Thoracic aorta (tissue), 2 donors: ENCODE data around the gene TMEM14C. TPM values are rescaled to one million over a fixed set of nuclear protein-coding genes. Genes with fewer than 3 reads are reported as not detected.

ENCODE experiments used
- ATAC-seq: fragments of 150-250 bp; one replicate; pipeline ENCODE4 v1.8.0; 2017; ENCODE audit warnings: low read depth; ENCODE audit not compliant: insufficient number of reproducible peaks, low FRiP score
- DNase-seq: peaks from one replicate; pipeline ENCODE4 v3.0.0-alpha.2; 2020; ENCODE audit warnings: low spot score
- H3K27ac ChIP-seq, 2 donors: fragments of 200-600 bp; sonication (generic); 1 replicate in 1 of 2; 2 replicates in 1 of 2; pipeline ENCODE4 v1.5.1; 2016; ENCODE audit warnings: mild to moderate bottlenecking in 2 of 2, moderate library complexity in 2 of 2
- H3K27me3 ChIP-seq: fragments of 200-600 bp; sonication (generic); replicated peaks from 2 replicates; pipeline ENCODE4 v1.6.0; 2016; ENCODE audit warnings: mild to moderate bottlenecking; ENCODE audit not compliant: insufficient read depth
- H3K36me3 ChIP-seq: fragments of 200-600 bp; sonication (generic); one replicate; pipeline ENCODE4 v1.5.1; 2016
- H3K4me1 ChIP-seq, 2 donors: fragments of 200-600 bp; sonication (generic); 1 replicate in 1 of 2; 2 replicates in 1 of 2; pipeline versions ENCODE4 v1.5.1 to v1.6.0; 2016; ENCODE audit warnings: low read depth in 2 of 2, mild to moderate bottlenecking in 1 of 2; ENCODE audit not compliant: control insufficient read depth in 1 of 2
- H3K4me3 ChIP-seq: fragments of 200-600 bp; sonication (generic); 2 replicates; pipeline ENCODE4 v1.5.1; 2016; ENCODE audit warnings: mild to moderate bottlenecking
- H3K9me3 ChIP-seq: fragments of 200-600 bp; sonication (generic); 2 replicates; pipeline ENCODE4 v1.5.1; 2016
- CTCF ChIP-seq: fragments of 200-600 bp; sonication (generic); IDR thresholded peaks from one replicate; pipeline ENCODE4 v1.5.1; 2019; ENCODE audit warnings: antibody characterized with exemption
- total RNA-seq, 2 donors: library from RNA; depleted of rRNA; stranded (reverse); fragments of >200 nt; gene quantifications; one replicate each; pipeline versions ENCODE4 v1.1.0 to v1.2.3, GENCODE V29; 2016

Gene TMEM14C
- 100 to 1,000 TPM in 1 of 2 donors, 10 to 100 TPM in 1; 72.9 to 129 TPM for total RNA-seq

DNA sequence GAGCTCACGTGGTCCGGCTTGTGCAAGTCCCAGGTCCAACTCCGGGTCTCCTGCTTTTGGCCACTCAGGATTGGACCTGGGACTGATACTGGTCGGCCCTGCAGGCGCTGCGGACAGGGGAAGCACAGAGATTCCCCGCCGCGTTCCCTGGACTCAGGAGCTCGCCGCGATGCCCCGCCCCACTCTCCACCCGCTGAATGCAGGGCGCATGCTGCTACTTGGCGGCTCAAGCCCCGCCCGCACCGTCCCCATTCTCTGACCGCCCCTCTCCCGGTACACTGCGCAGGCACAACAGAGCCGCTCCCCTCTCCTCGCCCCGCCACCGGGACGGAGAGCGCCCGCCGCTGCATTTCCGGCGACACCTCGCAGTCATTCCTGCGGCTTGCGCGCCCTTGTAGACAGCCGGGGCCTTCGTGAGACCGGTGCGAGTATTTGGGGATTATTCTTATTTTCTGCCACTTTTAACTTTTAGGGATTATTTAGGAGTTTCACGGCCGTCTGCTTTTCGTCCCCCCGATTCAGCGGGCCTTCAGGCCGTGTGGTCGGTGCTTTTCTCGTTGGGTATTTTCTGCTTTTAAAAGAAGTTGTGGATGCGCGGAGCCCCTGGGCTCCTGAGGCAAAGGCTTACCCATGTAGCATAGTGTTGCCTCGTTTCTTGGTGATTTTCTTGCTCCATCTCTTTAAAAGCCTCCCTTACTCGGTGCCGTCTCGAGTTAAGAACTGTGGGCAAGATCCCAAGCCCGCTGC, at the start of gene TMEM14C:
TMEM14C (plus strand) TSS at position 251 of the 747 bp plus-strand sequence. CDS start 1,544 bp downstream, outside the sequence.
- Histone ChIP-seq H3K27me3 (no peaks in the 10 kb centered on the region), H3K9me3 (no peaks in the 10 kb centered on the region), H3K4me3 (peak within 1 kb of the TSS; percentile 98), H3K36me3 (peaks cover 10% of the 10 kb centered on the region), H3K27ac (peak within 1 kb of the TSS; percentile 91 to 94), H3K4me1 (peaks cover 19 to 33% of the 10 kb centered on the region in 2 donors)
- DNase-seq = peak; percentile 97
- no peak for TF ChIP-seq CTCF
- peak; percentile 83 for ATAC-seq

- Histone ChIP-seq H3K9me3 (no peaks in the 10 kb centered on the region), H3K4me3 (no peak overlapping the region), H3K27ac (no peak overlapping the region), H3K27me3 (no peaks in the 10 kb centered on the region), H3K4me1 (peaks cover 7 to 10% of the 10 kb centered on the region in 2 donors), H3K36me3 (no peaks in the 10 kb centered on the region)
- TF ChIP-seq CTCF = no peak
- no peak for ATAC-seq
- DNase-seq = no peak
These were observed 46.5 kb upstream of the TMEM14C start for GRCh38 chr6:10676403-10676802.

DNA sequence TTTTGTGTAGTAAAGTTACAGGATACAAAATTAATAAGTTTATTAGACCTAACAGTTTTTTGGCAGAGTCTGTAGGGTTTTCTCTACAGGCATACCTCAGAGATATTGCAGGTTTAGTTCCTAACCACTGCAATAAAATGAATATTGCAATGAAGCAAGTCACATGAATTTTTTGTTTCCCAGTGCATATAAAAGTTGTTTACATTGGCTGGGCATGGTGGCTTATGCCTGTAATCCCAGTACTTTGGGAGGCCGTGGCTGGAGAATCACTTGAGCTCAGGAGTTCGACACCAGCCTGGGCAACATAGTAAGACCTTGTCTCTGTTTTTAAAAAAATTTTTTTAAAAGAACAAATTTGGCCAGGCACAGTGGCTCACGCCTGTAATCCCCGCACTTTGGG, 44.4 kb upstream of the TMEM14C start:
- Histone ChIP-seq H3K27me3 (no peaks in the 10 kb centered on the region), H3K4me1 (no peaks in the 10 kb centered on the region), H3K27ac (no peak overlapping the region), H3K4me3 (no peak overlapping the region), H3K36me3 (no peaks in the 10 kb centered on the region), H3K9me3 (no peaks in the 10 kb centered on the region)
- no peak for TF ChIP-seq CTCF
- ATAC-seq (no peak), DNase-seq (no peak)

GRCh38 chr6:10681795-10682194, 41.1 kb upstream of the TMEM14C start:
- no peak overlapping the region for H3K4me3 ChIP-seq
- H3K27me3 ChIP-seq = no peaks in the 10 kb centered on the region
- ATAC-seq = no peak
- no peaks in the 10 kb centered on the region for H3K36me3 ChIP-seq
- H3K27ac ChIP-seq = no peak overlapping the region
- no peak for DNase-seq
- no peak for TF ChIP-seq CTCF
- no peaks in the 10 kb centered on the region for H3K9me3 ChIP-seq
- no peaks in the 10 kb centered on the region for H3K4me1 ChIP-seq

DNA sequence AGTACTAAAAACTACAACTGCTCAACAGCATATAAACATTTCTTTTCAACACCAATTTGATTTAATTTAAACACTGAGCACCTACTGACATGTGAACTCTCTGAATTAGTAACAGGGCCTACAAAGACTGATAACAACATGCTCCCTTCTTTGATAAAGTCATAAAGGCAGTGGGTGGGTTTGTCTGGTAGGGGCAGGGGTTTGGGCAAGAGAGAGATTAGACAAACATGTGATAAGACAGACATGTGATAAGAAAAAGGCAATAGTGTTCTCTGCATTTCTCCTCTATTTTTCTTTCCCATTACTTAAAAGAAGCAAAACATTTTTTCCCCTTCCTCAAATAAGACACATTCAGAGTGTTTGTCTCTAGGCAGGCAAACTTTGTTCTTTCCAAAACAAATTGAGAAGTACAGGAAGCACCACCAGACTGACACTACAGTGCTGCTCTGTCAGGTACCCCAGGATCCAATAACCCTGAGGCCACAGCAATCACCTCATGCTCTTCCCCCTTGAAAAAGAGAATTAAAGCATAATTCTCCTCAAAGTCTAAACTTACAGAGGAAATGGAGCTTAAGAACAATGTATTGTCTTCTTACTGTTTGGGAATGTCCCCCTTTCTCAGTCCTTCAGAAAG, 40.4 kb upstream of the TMEM14C start:
- no peaks in the 10 kb centered on the region for H3K36me3 ChIP-seq
- H3K4me1 ChIP-seq = no peaks in the 10 kb centered on the region
- ATAC-seq (no peak), DNase-seq (no peak)
- no peak overlapping the region for H3K4me3 ChIP-seq
- TF ChIP-seq CTCF = no peak
- H3K27ac ChIP-seq = no peak overlapping the region
- H3K27me3 ChIP-seq = no peaks in the 10 kb centered on the region
- no peaks in the 10 kb centered on the region for H3K9me3 ChIP-seq
